Lower lobe of right lung (tissue), 2 donors: Measurements from ENCODE around the gene KCNK17. TPM values are rescaled to one million over a fixed set of nuclear protein-coding genes. Genes with fewer than 3 reads are reported as not detected.

Source experiments
- ATAC-seq, 2 donors: fragments of 200-7000 bp; cut with Tn5 transposase; one replicate each; pipeline ENCODE4 v1.9.1; 2020 to 2022; ENCODE audit warnings: mild to moderate bottlenecking in 2 of 2, moderate library complexity in 2 of 2
- DNase-seq: peaks from one replicate; pipeline ENCODE4 v3.0.0-alpha.2; 2020
- H3K27ac ChIP-seq: fragments of 200-600 bp; one replicate; pipeline ENCODE4 v1.8.0; 2022
- H3K27me3 ChIP-seq: fragments of 200-600 bp; one replicate; pipeline ENCODE4 v1.8.0; 2022; ENCODE audit warnings: low read depth
- H3K36me3 ChIP-seq: fragments of 200-600 bp; one replicate; pipeline ENCODE4 v1.8.0; 2022; ENCODE audit warnings: mild to moderate bottlenecking
- H3K4me1 ChIP-seq: fragments of 200-600 bp; one replicate; pipeline ENCODE4 v1.8.0; 2022
- H3K4me3 ChIP-seq: fragments of 200-600 bp; one replicate; pipeline ENCODE4 v1.8.0; 2022; ENCODE audit warnings: mild to moderate bottlenecking
- H3K9me3 ChIP-seq: fragments of 200-600 bp; one replicate; pipeline ENCODE4 v1.8.0; 2022
- CTCF ChIP-seq: fragments of 200-600 bp; IDR thresholded peaks from one replicate; pipeline ENCODE4 v1.8.0; 2022; ENCODE audit warnings: antibody characterized with exemption, mild to moderate bottlenecking
- intact Hi-C: fragments of 100-400 bp; cut with DNase I; formaldehyde crosslinking; loops from one replicate; pipeline ENCODE4 v1.11.0; 2022
- total RNA-seq: library from RNA; stranded (reverse); fragmentation: NEBNext Ultra II Directional; extraction: Animal tissue kit (Norgen Biotek cat#: 25700); gene quantifications from one replicate; pipeline ENCODE4 v1.2.1, GENCODE V29; 2021
- donor health status: DM: no; HTN: yes; CAD: no; lungs with severe emphysema.

The KCNK17 gene
- total RNA-seq, 1 donor from 2014 or later, result 5.5 TPM

GRCh38 chr6:39341352-39341751 is 27.1 kb upstream of the KCNK17 start:
- H3K4me3 ChIP-seq, result no peak overlapping the region
- ATAC-seq (no peak), DNase-seq (no peak)
- TF ChIP-seq CTCF, result no peak
- no peaks in the 10 kb centered on the region for H3K36me3 ChIP-seq
- no peaks in the 10 kb centered on the region for H3K9me3 ChIP-seq
- intact Hi-C loops, result no loop called here
- H3K27ac ChIP-seq, result no peak overlapping the region
- peaks cover 45% of the 10 kb centered on the region for H3K4me1 ChIP-seq
- H3K27me3 ChIP-seq, result no peaks in the 10 kb centered on the region

GRCh38 chr6:39339868-39340550 is 25.8 kb upstream of the KCNK17 start:
- peak; percentile 67 for DNase-seq
- Histone ChIP-seq H3K27me3 (no peaks in the 10 kb centered on the region), H3K27ac (peak overlapping the region; percentile 61), H3K36me3 (no peaks in the 10 kb centered on the region), H3K4me3 (no peak overlapping the region), H3K9me3 (no peaks in the 10 kb centered on the region), H3K4me1 (peaks cover 52% of the 10 kb centered on the region)
- peak; percentile 85 to 94 for ATAC-seq
- intact Hi-C loops, result no loop called here
- no peak for TF ChIP-seq CTCF

GRCh38 chr6:39339096-39339867 is 25.1 kb upstream of the KCNK17 start:
- Histone ChIP-seq H3K27me3 (no peaks in the 10 kb centered on the region), H3K36me3 (no peaks in the 10 kb centered on the region), H3K4me1 (peaks cover 52% of the 10 kb centered on the region), H3K27ac (peak overlapping the region; percentile 61), H3K9me3 (no peaks in the 10 kb centered on the region), H3K4me3 (no peak overlapping the region)
- DNase-seq (no peak), ATAC-seq (peak in 1 of 2 donors; percentile 35)
- intact Hi-C loops, result no loop called here
- TF ChIP-seq CTCF, result no peak

- H3K27me3 ChIP-seq, result no peaks in the 10 kb centered on the region
- intact Hi-C loops, result no loop called here
- no peaks in the 10 kb centered on the region for H3K9me3 ChIP-seq
- TF ChIP-seq CTCF, result no peak
- H3K4me3 ChIP-seq, result no peak overlapping the region
- peaks cover 48% of the 10 kb centered on the region for H3K4me1 ChIP-seq
- H3K36me3 ChIP-seq, result no peaks in the 10 kb centered on the region
- ATAC-seq (no peak), DNase-seq (no peak)
- H3K27ac ChIP-seq, result peak overlapping the region; percentile 61
These were observed 24.2 kb upstream of the KCNK17 start for GRCh38 chr6:39338397-39338796.

- ATAC-seq, result peak in 1 of 2 donors; percentile 47
- TF ChIP-seq CTCF, result no peak
- Histone ChIP-seq H3K4me3 (no peak overlapping the region), H3K27ac (no peak overlapping the region), H3K36me3 (no peaks in the 10 kb centered on the region), H3K9me3 (no peaks in the 10 kb centered on the region), H3K4me1 (peaks cover 32% of the 10 kb centered on the region), H3K27me3 (no peaks in the 10 kb centered on the region)
- no peak for DNase-seq
- intact Hi-C loops, result no loop called here
These were observed 21.7 kb upstream of the KCNK17 start for GRCh38 chr6:39335780-39336545.
